ENCODE data around the gene IPO11. TPM values are rescaled to one million over a fixed set of nuclear protein-coding genes. Genes with fewer than 3 reads are reported as not detected.

Gene IPO11
- total and polyA plus RNA-seq, 2 of the 4 experiments (the other 2 are of a cell fraction), result 12.6 to 40.0 TPM

- no peak overlapping the region for H3K4me3 ChIP-seq (ENCODE audit: insufficient read depth, low read depth, low read length)
- H3K36me3 ChIP-seq (ENCODE audit: control insufficient read depth, insufficient read depth, low read length), result no peaks in the 10 kb centered on the region
- H3K27me3 ChIP-seq (ENCODE audit: control insufficient read depth, insufficient read depth, low read length), result no peaks in the 10 kb centered on the region
- no peaks in the 10 kb centered on the region; the same call in none of the 2 replicates for H3K9me1 ChIP-seq (ENCODE audit: insufficient read depth, low read length)
- no peaks in the 10 kb centered on the region for H4K20me1 ChIP-seq (ENCODE audit: insufficient read depth, low read length)
- ChIA-PET CTCF (interaction anchor here (0.5 to 0.7 kb wide), 2 partner anchors 11 to 845 kb away, joined by 3 read pairs; no protein-coding TSS in a partner anchor), POLR2A (ENCODE audit: unreplicated experiment) (no interaction called here)
- no peak overlapping the region for H3K27ac ChIP-seq (ENCODE audit: insufficient read depth, low read length)
- peak overlapping the region; percentile 63; the same call in 1 of the 2 replicates for H3K4ac ChIP-seq (ENCODE audit: low read depth, low read length)
- 0 out of 3 replicates have a peak overlapping the region, but pooled peaks have one; percentile 6 for H2BK15ac ChIP-seq (ENCODE audit: low read depth, low read length)
- intact Hi-C loops (cut with micrococcal nuclease), result loop anchor here (10.0 kb wide), 1 partner anchor 159 kb away; no protein-coding TSS in a partner anchor
- no peak overlapping the region; the same call in 1 of the 2 replicates for H2AK5ac ChIP-seq (ENCODE audit: low read depth, low read length)
- H3K14ac ChIP-seq (replicated peaks; ENCODE audit: low read depth, low read length), result peak overlapping the region; percentile 74
- H3K4me1 ChIP-seq (ENCODE audit: control insufficient read depth, insufficient read depth, low read length), result peaks cover 11% of the 10 kb centered on the region; the same call in 1 of the 2 replicates
- DNase-seq, result peak; percentile 54
- no peaks in the 10 kb centered on the region for H3K9me3 ChIP-seq (ENCODE audit: control insufficient read depth, insufficient read depth, low read length)
- H3K56ac ChIP-seq (ENCODE audit: extremely low read depth, insufficient read depth, low read length), result no peak overlapping the region
- peak overlapping the region; percentile 67; the same call in 1 of the 2 replicates for H3K23ac ChIP-seq (ENCODE audit: low read depth, low read length)
- H3K79me1 ChIP-seq (ENCODE audit: low read depth in 1 of 2, low read length in 2 of 2), result peaks cover 15 to 26% of the 10 kb centered on the region in 2 experiments; a peak in 3 of 4 replicates
- in situ Hi-C loops (cut with MboI; ENCODE audit: low sequenced_read_pairs), result no loop called here
- H4K5ac ChIP-seq (ENCODE audit: low read depth, low read length), result peak overlapping the region; percentile 77; the same call in 1 of the 2 replicates
- H2AK9ac ChIP-seq (replicated peaks; ENCODE audit: low read depth, low read length, poor library complexity), result no peak overlapping the region
- no peak overlapping the region; the same call in 1 of the 2 replicates for H3K9ac ChIP-seq (ENCODE audit: low read depth, low read length)
- H3K18ac ChIP-seq (ENCODE audit: low read depth, low read length), result peak overlapping the region; percentile 94; the same call in 1 of the 2 replicates
- WGBS, 2 experiments (ENCODE audit: extremely low coverage in 2 of 2, insufficient read length in 1 of 2), result no CpG with 5 or more reads among the region's 6 CpGs
- peak overlapping the region in 1 of 2 experiments; percentile 80; a peak in 2 of 4 replicates for H4K8ac ChIP-seq (ENCODE audit: low read depth in 2 of 2, low read length in 2 of 2)
- H4K91ac ChIP-seq (ENCODE audit: insufficient read depth, low read depth, low read length), result 0 out of 2 replicates have a peak overlapping the region, but pooled peaks have one; percentile 8
- H2BK5ac ChIP-seq (ENCODE audit: low read depth, low read length, poor library complexity, severe bottlenecking), result peak overlapping the region; percentile 67
- BruUV-seq (replicated peaks), result no TSS peak
- dilution Hi-C loops (cut with HindIII; ENCODE audit: low sequenced_read_pairs, unreplicated experiment), result no loop called here
- peak overlapping the region; percentile 92; the same call in 1 of the 2 replicates for H3K4me2 ChIP-seq (ENCODE audit: low read depth, low read length)
- peak overlapping the region; percentile 79; the same call in 1 of the 2 replicates for H2BK20ac ChIP-seq (ENCODE audit: low read depth, low read length)
- peak; percentile 81 for ATAC-seq (ENCODE audit: low read depth)
- no peak for TF ChIP-seq BHLHE40 (IDR thresholded peaks at IDR 0.05; ENCODE audit: low read depth, low read length)
- no peak for TF ChIP-seq SMC3 (IDR thresholded peaks at IDR 0.05; ENCODE audit: low read depth, low read length)
- TF ChIP-seq CTCF (conservative IDR thresholded peaks at IDR 0.05; ENCODE audit: low read depth, low read length), result no peak
- no peak overlapping the region for H2AFZ ChIP-seq (replicated peaks; ENCODE audit: low read length, poor library complexity)
- H2BK120ac ChIP-seq (ENCODE audit: low read depth, low read length), result peak overlapping the region; percentile 67; the same call in 1 of the 2 replicates
These were observed 53.7 kb downstream of the IPO11 start for GRCh38 chr5:62465985-62466925.

Data from IMR-90 (cell line).